K562 (cell line): ENCODE measurements around the gene ENDOV. TPM values are rescaled to one million over a fixed set of nuclear protein-coding genes. Genes with fewer than 3 reads are reported as not detected.
A peak's percentile ranks its signal among the peaks of the same experiment; 100 is the strongest.

Experiments
- ATAC-seq: fragments of 200-7000 bp; cut with Tn5 transposase; 3 replicates; pipeline ENCODE4 v1.9.1; 2020; ENCODE audit warnings: moderate library complexity
- BruUV-seq: library from RNA; stranded (reverse); fragments of 400-500 nt; replicated peaks from 2 replicates; lab custom pipeline; 2021; lab: Mats Ljungman, UMichigan
- CTCF ChIA-PET: fragments of 300-600 bp; formaldehyde crosslinking; extraction: SDS; loops from one replicate; lab custom pipeline; 2021; ENCODE audit warnings: low intra/inter-chr PET ratio; lab: Yijun Ruan, JAX
- POLR2A ChIA-PET: fragments of 300-600, 350-650 bp; sonication (Branson Sonifier 250); formaldehyde crosslinking; extraction: SDS; loops from one replicate; lab custom pipeline; 2021; ENCODE audit warnings: antibody characterized with exemption, inconsistent platforms; lab: Yijun Ruan, JAX
- DNase-seq, 4 experiments: peaks; one replicate each; pipeline versions ENCODE4 v3.0.0 to v3.0.0-alpha.2; 2011 to 2018; ENCODE audit warnings: low spot score in 3 of 4, mixed read lengths in 3 of 4; ENCODE audit errors: extremely low read depth in 1 of 4
- FAIRE-seq: peaks from 2 replicates; lab custom pipeline; 2011; peaks lifted over from hg19 to GRCh38; lab: Jason Lieb, UNC
- H2AFZ ChIP-seq: 2 replicates; pipeline ENCODE4 v1.6.0; 2011; ENCODE audit warnings: low read depth, low read length, control low read depth, inconsistent platforms
- H3K27ac ChIP-seq: fragments of 200-600 bp; 3 replicates; pipeline ENCODE4 v1.8.0; 2011; ENCODE audit warnings: low read depth, mild to moderate bottlenecking, control low read depth, inconsistent platforms, low read length, moderate library complexity, mixed read lengths; ENCODE audit errors: extremely low read depth
- H3K27me3 ChIP-seq, 2 experiments: fragments of 300-600 bp in 1 of 2; 2 replicates in 1 of 2; 3 replicates in 1 of 2; pipeline versions ENCODE4 v1.6.0 to v1.8.0; 2011; ENCODE audit warnings: inconsistent platforms in 2 of 2, low read length in 2 of 2, mild to moderate bottlenecking in 1 of 2, mixed read lengths in 1 of 2, moderate library complexity in 1 of 2; ENCODE audit not compliant: control insufficient read depth in 2 of 2, insufficient read depth in 2 of 2
- H3K36me3 ChIP-seq: fragments of 300-600 bp; 3 replicates; pipeline ENCODE4 v1.8.0; 2011; ENCODE audit warnings: mild to moderate bottlenecking, low read length, inconsistent platforms; ENCODE audit not compliant: control insufficient read depth, insufficient read depth
- H3K4me1 ChIP-seq, 2 experiments: fragments of 200-600 bp in 1 of 2; replicated peaks in 1 of 2; 2 replicates in 1 of 2; 3 replicates in 1 of 2; pipeline versions ENCODE4 v1.5.1 to v1.8.0; 2011; ENCODE audit warnings: inconsistent platforms in 2 of 2, low read length in 2 of 2, mild to moderate bottlenecking in 1 of 2, mixed read lengths in 1 of 2, moderate library complexity in 1 of 2; ENCODE audit not compliant: control insufficient read depth in 2 of 2, insufficient read depth in 2 of 2
- H3K4me2 ChIP-seq: 2 replicates; pipeline ENCODE4 v1.6.1; 2011; ENCODE audit warnings: low read length, control low read depth, inconsistent platforms, mixed read lengths; ENCODE audit not compliant: insufficient read depth
- H3K4me3 ChIP-seq: fragments of 200-600 bp; sonication (generic), shearing (Covaris generic); 2 replicates; pipeline ENCODE4 v1.5.1; 2016; ENCODE audit warnings: control low read depth, inconsistent platforms
- H3K79me2 ChIP-seq: fragments of 200-600 bp; 3 replicates; pipeline ENCODE4 v1.8.0; 2011; ENCODE audit warnings: low read length, inconsistent platforms; ENCODE audit not compliant: control insufficient read depth, insufficient read depth
- H3K9ac ChIP-seq, 2 experiments: 2 replicates each; pipeline versions ENCODE4 v1.6.0 to v1.6.1; 2011; ENCODE audit warnings: low read depth in 2 of 2, low read length in 2 of 2, control low read depth in 1 of 2, inconsistent platforms in 1 of 2, mild to moderate bottlenecking in 1 of 2, mixed read lengths in 1 of 2; ENCODE audit not compliant: insufficient read depth in 1 of 2
- H3K9me1 ChIP-seq: one replicate; pipeline ENCODE4 v1.6.0; 2011; ENCODE audit warnings: inconsistent platforms, mild to moderate bottlenecking, low read length, moderate library complexity; ENCODE audit not compliant: control insufficient read depth, insufficient read depth
- H3K9me3 ChIP-seq: replicated peaks from 2 replicates; pipeline ENCODE4 v1.5.1; 2011; ENCODE audit warnings: low read depth, low read length, inconsistent platforms; ENCODE audit not compliant: control insufficient read depth, insufficient read depth
- H4K20me1 ChIP-seq: replicated peaks from 2 replicates; pipeline ENCODE4 v1.6.1; 2011; ENCODE audit warnings: low read length, inconsistent platforms, mixed read lengths; ENCODE audit not compliant: control insufficient read depth, insufficient read depth
- EGR1 ChIP-seq: fragments of 450-650 bp; conservative IDR thresholded peaks from 2 replicates; pipeline ENCODE4 v1.6.1; 2017; ENCODE audit warnings: mild to moderate bottlenecking
- WGBS: fragments of 100-300 bp; shearing (Covaris generic); methylation state at CpG from one replicate; pipeline ENCODE4 v1.1.6; 2016; ENCODE audit warnings: low coverage, mixed read lengths; ENCODE audit not compliant: insufficient coverage; ENCODE audit errors: missing lambda C conversion rate; 5-methylcytosine and 5-hydroxymethylcytosine counted together
- in situ Hi-C: fragments of 300-500 bp; cut with MboI; formaldehyde crosslinking; loops from 4 replicates; pipeline ENCODE4 v1.15.0; 2018; ENCODE audit warnings: inconsistent platforms, mixed read lengths
- intact Hi-C: fragments of 100-400 bp; cut with micrococcal nuclease; formaldehyde crosslinking; loops from 2 replicates; pipeline ENCODE4 v1.14.2; 2022
- polyA plus RNA-seq, 8 experiments: library from polyadenylated mRNA; depleted of rRNA in 4 of 8; stranded (reverse) in 5 of 8; unstranded in 3 of 8; fragments of >200 nt; fragmentation: Nextera tagmentation in 2 of 8; fragmentation: Illumina TruSeq in 1 of 8; extraction: Ambion mirVana in 2 of 8; extraction: Trizol in 1 of 8; gene quantifications; 2 replicates each; pipeline versions ENCODE4 v1.2.1 to v1.2.3, GENCODE V29; 2011 to 2014; ENCODE audit warnings: inconsistent platforms in 1 of 8, missing spikeins in 1 of 8
- total RNA-seq, 7 experiments: library from RNA; depleted of rRNA in 6 of 7; stranded (reverse); fragments of >200 nt in 6 of 7; fragmentation: Illumina TruSeq in 2 of 7; extraction: Trizol in 2 of 7; gene quantifications; 2 replicates each; pipeline versions ENCODE4 v1.2.1 to v1.2.3, GENCODE V29; 2011 to 2021; ENCODE audit warnings: low replicate concordance in 1 of 7
- TF ChIP-seq, protein P1 (sequence below), 2 experiments: IDR thresholded peaks; 2 replicates each; pipeline ENCODE4 v1.6.1; 2011; ENCODE audit warnings: borderline replicate concordance in 1 of 2, control low read depth in 1 of 2, low read depth in 1 of 2, low read length in 1 of 2, mild to moderate bottlenecking in 1 of 2, mixed read lengths in 1 of 2, moderate library complexity in 1 of 2; ENCODE audit not compliant: insufficient read depth in 1 of 2, insufficient read length in 1 of 2, poor library complexity in 1 of 2, severe bottlenecking in 1 of 2; ENCODE audit errors: extremely low read depth in 1 of 2

The ENDOV gene
- total and polyA plus RNA-seq, 9 of the 15 experiments (the other 6 are each of a cell fraction or from before 2014, with no cell fraction given): 1.2 to 8.2 (median 3.7) TPM

DNA sequence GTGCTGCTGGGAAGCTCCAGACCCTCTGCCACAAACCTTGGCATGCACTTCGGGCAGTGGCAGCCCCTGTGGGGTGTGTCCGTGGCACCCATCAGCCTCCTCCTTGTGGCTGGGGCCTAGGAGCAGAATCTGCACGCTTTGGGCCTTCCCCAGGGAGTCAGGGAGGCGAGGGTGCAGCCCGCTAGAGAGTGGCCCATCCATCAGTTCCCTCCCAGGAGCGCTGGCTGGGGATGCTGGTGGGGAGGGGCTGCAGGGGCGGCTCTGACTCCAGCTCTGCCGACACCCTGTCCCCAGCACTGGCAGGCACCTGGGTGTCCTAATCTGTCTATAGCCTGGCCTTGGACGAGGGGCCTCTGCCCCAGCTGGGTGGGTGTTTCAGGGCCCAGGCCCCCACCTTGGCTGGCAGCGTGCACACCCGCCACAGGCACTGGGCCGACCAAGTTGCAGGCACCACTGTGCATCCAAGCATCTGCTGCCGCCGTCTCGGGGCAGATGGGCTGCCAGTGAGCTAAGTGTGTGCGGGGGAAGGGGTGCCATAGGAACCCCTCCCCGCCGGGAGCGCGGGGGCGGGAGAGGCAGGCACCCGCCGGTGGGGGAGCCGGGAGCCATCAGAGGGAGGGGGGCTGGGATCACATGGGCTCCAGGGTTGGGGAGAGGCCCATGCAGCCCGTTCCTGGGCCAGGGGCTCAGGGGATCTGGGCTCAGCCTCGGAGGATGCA lies 30.2 kb downstream of the ENDOV start:
- Histone ChIP-seq H3K4me2 (no peak overlapping the region), H3K27me3 (peaks cover 2 to 60% of the 10 kb centered on the region in 2 experiments; a peak in 2 of 5 replicates), H3K4me3 (no peak overlapping the region), H3K79me2 (no peaks in the 10 kb centered on the region), H3K27ac (no peak overlapping the region), H3K9me1 (no peaks in the 10 kb centered on the region), H3K4me1 (peaks cover 0 to 36% of the 10 kb centered on the region in 2 experiments; a peak in 2 of 5 replicates), H4K20me1 (peaks cover 8% of the 10 kb centered on the region), H3K9ac (peak overlapping the region in 1 of 2 experiments; percentile 9; a peak in 1 of 4 replicates), H3K9me3 (no peaks in the 10 kb centered on the region), H2AFZ (no peak overlapping the region), H3K36me3 (no peaks in the 10 kb centered on the region)
- FAIRE-seq (no peak), DNase-seq (no peak), ATAC-seq (no peak)
- CTCF ChIA-PET: no interaction called here
- 3% methylated on average over 15 of the region's 26 CpGs for WGBS
- intact Hi-C loops (no loop called here), in situ Hi-C loops (no loop called here)
- TF ChIP-seq EGR1: peak; percentile 38; the same call in 1 of the 2 replicates
- TF ChIP-seq, protein P1, sequence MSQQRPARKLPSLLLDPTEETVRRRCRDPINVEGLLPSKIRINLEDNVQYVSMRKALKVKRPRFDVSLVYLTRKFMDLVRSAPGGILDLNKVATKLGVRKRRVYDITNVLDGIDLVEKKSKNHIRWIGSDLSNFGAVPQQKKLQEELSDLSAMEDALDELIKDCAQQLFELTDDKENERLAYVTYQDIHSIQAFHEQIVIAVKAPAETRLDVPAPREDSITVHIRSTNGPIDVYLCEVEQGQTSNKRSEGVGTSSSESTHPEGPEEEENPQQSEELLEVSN (IDR thresholded peaks at IDR 0.05; ENCODE audit: borderline replicate concordance in 1 of 2, extremely low read depth in 1 of 2, insufficient read depth in 1 of 2, insufficient read length in 1 of 2, low read depth in 1 of 2, low read length in 1 of 2, poor library complexity in 1 of 2, severe bottlenecking in 1 of 2): no peak
- POLR2A ChIA-PET: no interaction called here
- BruUV-seq: no TSS peak
